Measurements from ENCODE around the gene TNFAIP8L2. TPM values are rescaled to one million over a fixed set of nuclear protein-coding genes. Genes with fewer than 3 reads are reported as not detected.

Gene TNFAIP8L2
- total RNA-seq, 1 experiment from 2014 or later: not detected

DNA sequence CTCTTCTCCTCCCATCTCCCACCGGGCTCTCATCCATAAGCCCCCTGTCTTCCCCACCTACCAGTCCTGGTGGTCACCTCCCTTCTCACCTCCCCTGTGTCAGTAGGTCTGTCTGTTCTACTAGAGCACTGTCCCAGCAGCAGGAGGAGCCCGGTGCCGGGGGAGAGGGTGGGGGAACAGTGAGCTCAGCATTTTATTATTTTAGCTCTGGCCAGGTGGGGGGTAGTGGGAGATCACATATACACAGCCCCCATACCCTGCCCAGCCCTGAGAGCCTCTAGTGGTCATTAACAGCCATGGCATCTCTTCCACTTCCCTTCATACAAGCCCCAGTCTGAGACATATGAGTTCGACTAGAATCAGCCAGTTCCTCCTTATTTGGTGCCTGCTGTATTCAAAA lies 19.4 kb downstream of the TNFAIP8L2 start, which contains the start of gene TMOD4:
Gene TMOD4 (minus strand): TSS at position 119 of the 400 bp plus-strand sequence. CDS start 1,106 bp downstream, outside the sequence.
- TF ChIP-seq EZH2phosphoT487 (IDR thresholded peaks at IDR 0.05; ENCODE audit: borderline replicate concordance, low read length) (no peak), EZH2 (IDR thresholded peaks at IDR 0.05; ENCODE audit: low read length, unreplicated experiment) (no peak)
- TF ChIP-seq, protein P1, sequence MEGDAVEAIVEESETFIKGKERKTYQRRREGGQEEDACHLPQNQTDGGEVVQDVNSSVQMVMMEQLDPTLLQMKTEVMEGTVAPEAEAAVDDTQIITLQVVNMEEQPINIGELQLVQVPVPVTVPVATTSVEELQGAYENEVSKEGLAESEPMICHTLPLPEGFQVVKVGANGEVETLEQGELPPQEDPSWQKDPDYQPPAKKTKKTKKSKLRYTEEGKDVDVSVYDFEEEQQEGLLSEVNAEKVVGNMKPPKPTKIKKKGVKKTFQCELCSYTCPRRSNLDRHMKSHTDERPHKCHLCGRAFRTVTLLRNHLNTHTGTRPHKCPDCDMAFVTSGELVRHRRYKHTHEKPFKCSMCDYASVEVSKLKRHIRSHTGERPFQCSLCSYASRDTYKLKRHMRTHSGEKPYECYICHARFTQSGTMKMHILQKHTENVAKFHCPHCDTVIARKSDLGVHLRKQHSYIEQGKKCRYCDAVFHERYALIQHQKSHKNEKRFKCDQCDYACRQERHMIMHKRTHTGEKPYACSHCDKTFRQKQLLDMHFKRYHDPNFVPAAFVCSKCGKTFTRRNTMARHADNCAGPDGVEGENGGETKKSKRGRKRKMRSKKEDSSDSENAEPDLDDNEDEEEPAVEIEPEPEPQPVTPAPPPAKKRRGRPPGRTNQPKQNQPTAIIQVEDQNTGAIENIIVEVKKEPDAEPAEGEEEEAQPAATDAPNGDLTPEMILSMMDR (conservative IDR thresholded peaks at IDR 0.05; ENCODE audit: low read depth, low read length): peak; percentile 70
- no peaks in the 10 kb centered on the region for H4K20me1 ChIP-seq (ENCODE audit: low read length)
- no peaks in the 10 kb centered on the region for H3K4me1 ChIP-seq (ENCODE audit: insufficient read depth, low read length)
- CTCF ChIA-PET: interaction anchor here (1.3 kb wide), 1 partner anchor 76 kb away, joined by 4 read pairs; no protein-coding TSS in a partner anchor
- no peaks in the 10 kb centered on the region for H3K79me2 ChIP-seq (ENCODE audit: low read length)
- H3K9ac ChIP-seq (ENCODE audit: low read length): no peak within 1 kb of the TSS
- no peak within 1 kb of the TSS for H3K27ac ChIP-seq (ENCODE audit: low read length)
- H3K27me3 ChIP-seq (ENCODE audit: low read length): no peaks in the 10 kb centered on the region
- H3K9me3 ChIP-seq (ENCODE audit: low read length): no peaks in the 10 kb centered on the region
- H3K4me2 ChIP-seq (ENCODE audit: low read length): no peak within 1 kb of the TSS
- POLR2A ChIA-PET (ENCODE audit: unreplicated experiment): no interaction called here
- DNase-seq: no peak
- peaks cover 28% of the 10 kb centered on the region for H3K36me3 ChIP-seq (ENCODE audit: low read depth, low read length)
- intact Hi-C loops (cut with micrococcal nuclease): no loop called here
- no peaks in the 10 kb centered on the region for H3K9me2 ChIP-seq (replicated peaks; ENCODE audit: low read length)
- BruUV-seq (replicated peaks): no TSS peak
- H3F3A ChIP-seq (ENCODE audit: low read length, unreplicated experiment): no peaks in the 10 kb centered on the region
- ATAC-seq: peak; percentile 63
- H3K4me3 ChIP-seq (ENCODE audit: low read length): no peak within 1 kb of the TSS
- no peak within 1 kb of the TSS for H2AFZ ChIP-seq (ENCODE audit: low read length)

DNA sequence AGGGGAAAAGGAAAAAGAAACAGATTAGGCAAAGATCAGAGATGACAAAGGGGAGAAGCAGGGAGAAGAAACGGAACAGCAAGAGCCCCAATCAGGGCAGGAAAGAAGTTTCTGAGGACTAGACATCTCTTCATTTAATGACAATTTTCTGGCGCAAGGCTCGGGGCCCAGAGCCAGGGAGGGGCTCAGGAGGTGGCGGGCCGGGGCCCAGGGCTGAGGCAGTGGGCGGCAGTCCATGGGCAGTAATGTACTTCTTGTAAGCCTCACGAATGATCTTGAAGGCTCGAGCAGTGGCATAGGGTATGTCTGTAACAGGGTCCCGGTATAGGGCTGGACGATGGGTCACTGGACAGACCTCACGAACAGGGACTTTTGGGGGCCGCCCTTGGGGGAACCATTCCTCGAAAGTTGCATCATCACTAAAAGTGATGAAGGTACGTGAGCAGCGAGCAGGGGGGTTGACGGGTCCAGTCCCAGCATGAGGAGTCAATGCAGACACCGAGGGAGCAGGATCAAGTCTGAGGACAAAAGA lies 20.1 kb downstream of the TNFAIP8L2 start:
- H3K4me1 ChIP-seq (ENCODE audit: insufficient read depth, low read length): no peaks in the 10 kb centered on the region
- H3K27ac ChIP-seq (ENCODE audit: low read length): no peak overlapping the region
- no peaks in the 10 kb centered on the region for H3F3A ChIP-seq (ENCODE audit: low read length, unreplicated experiment)
- intact Hi-C loops (cut with micrococcal nuclease): no loop called here
- no peaks in the 10 kb centered on the region for H3K9me3 ChIP-seq (ENCODE audit: low read length)
- no peak overlapping the region for H3K9ac ChIP-seq (ENCODE audit: low read length)
- TSS peak; percentile 17 for BruUV-seq (replicated peaks)
- H4K20me1 ChIP-seq (ENCODE audit: low read length): no peaks in the 10 kb centered on the region
- ChIA-PET POLR2A (ENCODE audit: unreplicated experiment) (no interaction called here), CTCF (interaction anchor here (1.3 kb wide), 1 partner anchor 77 kb away, joined by 4 read pairs; no protein-coding TSS in a partner anchor)
- H3K27me3 ChIP-seq (ENCODE audit: low read length): no peaks in the 10 kb centered on the region
- H3K79me2 ChIP-seq (ENCODE audit: low read length): no peaks in the 10 kb centered on the region
- no peak overlapping the region for H3K4me2 ChIP-seq (ENCODE audit: low read length)
- peaks cover 31% of the 10 kb centered on the region for H3K36me3 ChIP-seq (ENCODE audit: low read depth, low read length)
- H3K9me2 ChIP-seq (replicated peaks; ENCODE audit: low read length): no peaks in the 10 kb centered on the region
- H3K4me3 ChIP-seq (ENCODE audit: low read length): no peak overlapping the region
- ATAC-seq (no peak), DNase-seq (no peak)
- no peak overlapping the region for H2AFZ ChIP-seq (ENCODE audit: low read length)
- TF ChIP-seq EZH2 (IDR thresholded peaks at IDR 0.05; ENCODE audit: low read length, unreplicated experiment) (no peak), EZH2phosphoT487 (IDR thresholded peaks at IDR 0.05; ENCODE audit: borderline replicate concordance, low read length) (no peak)
- TF ChIP-seq, protein P1 (conservative IDR thresholded peaks at IDR 0.05; ENCODE audit: low read depth, low read length): no peak

DNA sequence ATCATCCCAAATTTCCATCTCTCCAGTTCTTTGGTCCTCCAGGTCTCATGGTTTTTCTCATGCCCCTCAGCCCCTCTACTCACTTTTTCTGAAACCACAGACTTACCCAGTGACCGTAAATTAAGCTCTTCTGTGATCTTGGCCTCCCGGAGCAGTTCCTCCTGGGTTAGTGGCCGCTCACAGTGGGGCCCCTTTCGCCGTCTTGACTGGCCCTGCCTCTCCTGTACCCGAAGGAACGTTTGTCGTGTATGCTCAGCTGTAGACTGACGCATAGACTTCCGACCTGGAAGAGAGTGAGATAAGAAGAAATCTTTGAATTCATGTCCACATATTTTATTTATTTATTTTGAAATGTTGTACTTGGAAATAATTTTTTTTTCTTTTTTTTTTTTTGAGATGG lies 27.8 kb downstream of the TNFAIP8L2 start:
- no peaks in the 10 kb centered on the region for H3K27me3 ChIP-seq (ENCODE audit: low read length)
- no peak for TF ChIP-seq EZH2 (IDR thresholded peaks at IDR 0.05; ENCODE audit: low read length, unreplicated experiment)
- TF ChIP-seq EZH2phosphoT487 (IDR thresholded peaks at IDR 0.05; ENCODE audit: borderline replicate concordance, low read length): no peak
- TF ChIP-seq, protein P1 (conservative IDR thresholded peaks at IDR 0.05; ENCODE audit: low read depth, low read length): no peak
- BruUV-seq (replicated peaks): no TSS peak
- intact Hi-C loops (cut with micrococcal nuclease): no loop called here
- ATAC-seq: no peak
- H3F3A ChIP-seq (ENCODE audit: low read length, unreplicated experiment): no peaks in the 10 kb centered on the region
- ChIA-PET CTCF (no interaction called here), POLR2A (ENCODE audit: unreplicated experiment) (no interaction called here)
- no peak for DNase-seq
- H3K4me3 ChIP-seq (ENCODE audit: low read length): no peak overlapping the region
- no peaks in the 10 kb centered on the region for H3K9me2 ChIP-seq (replicated peaks; ENCODE audit: low read length)
- no peaks in the 10 kb centered on the region for H3K9me3 ChIP-seq (ENCODE audit: low read length)
- H2AFZ ChIP-seq (ENCODE audit: low read length): no peak overlapping the region
- H3K79me2 ChIP-seq (ENCODE audit: low read length): peaks cover 29% of the 10 kb centered on the region
- no peak overlapping the region for H3K9ac ChIP-seq (ENCODE audit: low read length)
- peaks cover 11% of the 10 kb centered on the region for H3K4me1 ChIP-seq (ENCODE audit: insufficient read depth, low read length)
- H4K20me1 ChIP-seq (ENCODE audit: low read length): no peaks in the 10 kb centered on the region
- H3K27ac ChIP-seq (ENCODE audit: low read length): no peak overlapping the region
- H3K4me2 ChIP-seq (ENCODE audit: low read length): no peak overlapping the region
- H3K36me3 ChIP-seq (ENCODE audit: low read depth, low read length): peaks cover 34% of the 10 kb centered on the region

All from PC-3 (cell line).